PFSK-1 (cell line): ENCODE results near the gene NUDT13.

ENCODE experiments used
- FOXP2 ChIP-seq: optimal IDR thresholded peaks from 2 replicates; pipeline ENCODE3; 2011; ENCODE audit warnings: borderline replicate concordance, control low read depth, inconsistent platforms; ENCODE audit not compliant: insufficient read depth; ENCODE audit errors: extremely low read length, extremely low read depth
- POLR2AphosphoS5 ChIP-seq: IDR thresholded peaks from 2 replicates; pipeline ENCODE4 v1.6.1; 2012; ENCODE audit warnings: low read depth, mild to moderate bottlenecking, control low read depth, low read length, moderate library complexity
- REST ChIP-seq, 2 experiments: IDR thresholded peaks; 2 replicates each; pipeline versions ENCODE4 v1.6.1 to v1.8.0; 2011 to 2012; ENCODE audit warnings: low read depth in 2 of 2, low read length in 2 of 2, control low read depth in 1 of 2, inconsistent platforms in 1 of 2, mild to moderate bottlenecking in 1 of 2, moderate library complexity in 1 of 2; ENCODE audit not compliant: insufficient read depth in 1 of 2
- SIN3A ChIP-seq: IDR thresholded peaks from 2 replicates; pipeline ENCODE4 v1.6.1; 2012; ENCODE audit warnings: mild to moderate bottlenecking, low read length, moderate library complexity, borderline replicate concordance; ENCODE audit not compliant: insufficient read depth
- TAF1 ChIP-seq: IDR thresholded peaks from 2 replicates; pipeline ENCODE4 v1.6.1; 2012; ENCODE audit warnings: low read length, control low read depth, borderline replicate concordance; ENCODE audit not compliant: insufficient read depth

The NUDT13 gene

GRCh38 chr10:73166972-73167371 is 56.7 kb downstream of the NUDT13 start:
- TF ChIP-seq TAF1, result no peak
- no peak for TF ChIP-seq REST (IDR thresholded peaks at IDR 0.05; ENCODE audit: insufficient read depth in 1 of 2, low read depth in 2 of 2, low read length in 2 of 2)
- no peak for TF ChIP-seq SIN3A
- no peak for TF ChIP-seq FOXP2
- no peak for TF ChIP-seq POLR2AphosphoS5

GRCh38 chr10:73167458-73167782 is 57.2 kb downstream of the NUDT13 start:
- TF ChIP-seq REST (IDR thresholded peaks at IDR 0.05; ENCODE audit: insufficient read depth in 1 of 2, low read depth in 2 of 2, low read length in 2 of 2) (no peak), FOXP2 (no peak), POLR2AphosphoS5 (no peak), TAF1 (no peak), SIN3A (no peak)

- TF ChIP-seq REST (IDR thresholded peaks at IDR 0.05; ENCODE audit: insufficient read depth in 1 of 2, low read depth in 2 of 2, low read length in 2 of 2) (no peak), FOXP2 (peak; percentile 43), SIN3A (no peak), TAF1 (peak; percentile 92), POLR2AphosphoS5 (peak; percentile 86)
Measured at GRCh38 chr10:73167783-73168464, 57.7 kb downstream of the NUDT13 start, which contains the start of the genes ECD and FAM149B1. Gene ECD, minus strand, starts transcription at chr10:73168008. Its CDS starts 4,071 bp downstream, at chr10:73163937. Gene FAM149B1, plus strand, starts transcription at chr10:73168119. Its CDS starts 221 bp downstream, at chr10:73168340.

GRCh38 chr10:73168465-73168803 is 58.2 kb downstream of the NUDT13 start:
- TF ChIP-seq SIN3A (no peak), POLR2AphosphoS5 (no peak), REST (IDR thresholded peaks at IDR 0.05; ENCODE audit: insufficient read depth in 1 of 2, low read depth in 2 of 2, low read length in 2 of 2) (no peak), FOXP2 (no peak), TAF1 (no peak)

GRCh38 chr10:73169320-73169719 is 59.1 kb downstream of the NUDT13 start:
- no peak for TF ChIP-seq SIN3A
- no peak for TF ChIP-seq REST (IDR thresholded peaks at IDR 0.05; ENCODE audit: insufficient read depth in 1 of 2, low read depth in 2 of 2, low read length in 2 of 2)
- TF ChIP-seq POLR2AphosphoS5, result no peak
- TF ChIP-seq FOXP2, result no peak
- no peak for TF ChIP-seq TAF1
